Stimulated activated CD4-positive, alpha-beta T cell treated with anti-CD3 and anti-CD28 coated beads, Interleukin-15, amount 100 ng/mL, for 1 hour (primary cell): Measurements from ENCODE around the gene DHRSX.
"Not testable (repeated sequence)": the region's sequence is repeated elsewhere in the genome, so short reads cannot be mapped to it uniquely, and the experiment has no call there.

Source experiments
- DNase-seq, 2 donors: peaks; one replicate each; pipeline ENCODE4 v3.0.0-alpha.2; 2020; ENCODE audit warnings: low read depth in 1 of 2, low spot score in 1 of 2

Gene DHRSX

GRCh38 chrX:2477313-2477712, 23.5 kb downstream of the DHRSX start:
- not testable (repeated sequence) for DNase-seq

DNA sequence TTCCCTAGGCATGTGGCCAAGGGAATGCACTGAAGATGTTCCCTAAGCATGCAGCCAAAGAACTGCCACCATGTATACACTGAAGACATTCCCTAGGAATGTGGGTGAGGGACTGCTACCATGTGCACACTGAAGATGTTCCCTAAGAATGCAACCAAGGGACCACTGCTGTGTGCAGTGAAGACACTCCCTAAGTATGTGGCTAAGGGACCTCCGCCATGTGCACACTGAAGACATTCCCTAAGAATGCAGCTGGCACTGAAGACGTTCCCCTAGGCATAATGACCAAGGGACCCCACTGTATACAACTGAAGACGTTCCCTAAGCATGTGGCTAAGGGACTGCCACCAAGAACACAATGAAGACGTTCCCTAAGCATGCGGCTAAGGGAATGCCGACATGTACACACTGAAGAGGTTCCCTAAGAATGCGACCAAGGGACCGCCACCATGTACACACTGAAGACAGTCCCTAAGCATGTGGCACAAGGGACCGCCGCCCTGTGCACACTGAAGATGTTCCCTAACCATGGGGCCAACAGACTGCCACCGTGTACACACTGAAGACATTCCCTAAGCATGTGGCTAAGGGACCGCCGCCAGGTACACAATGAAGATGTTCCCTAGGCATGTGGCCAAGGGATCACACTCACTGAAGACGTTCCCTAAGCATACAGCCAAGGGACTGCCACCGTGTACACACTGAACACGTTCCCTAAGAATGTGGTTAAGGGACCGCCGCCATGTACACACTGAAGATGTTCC, 25.6 kb downstream of the DHRSX start:
- no peak for DNase-seq

DNA sequence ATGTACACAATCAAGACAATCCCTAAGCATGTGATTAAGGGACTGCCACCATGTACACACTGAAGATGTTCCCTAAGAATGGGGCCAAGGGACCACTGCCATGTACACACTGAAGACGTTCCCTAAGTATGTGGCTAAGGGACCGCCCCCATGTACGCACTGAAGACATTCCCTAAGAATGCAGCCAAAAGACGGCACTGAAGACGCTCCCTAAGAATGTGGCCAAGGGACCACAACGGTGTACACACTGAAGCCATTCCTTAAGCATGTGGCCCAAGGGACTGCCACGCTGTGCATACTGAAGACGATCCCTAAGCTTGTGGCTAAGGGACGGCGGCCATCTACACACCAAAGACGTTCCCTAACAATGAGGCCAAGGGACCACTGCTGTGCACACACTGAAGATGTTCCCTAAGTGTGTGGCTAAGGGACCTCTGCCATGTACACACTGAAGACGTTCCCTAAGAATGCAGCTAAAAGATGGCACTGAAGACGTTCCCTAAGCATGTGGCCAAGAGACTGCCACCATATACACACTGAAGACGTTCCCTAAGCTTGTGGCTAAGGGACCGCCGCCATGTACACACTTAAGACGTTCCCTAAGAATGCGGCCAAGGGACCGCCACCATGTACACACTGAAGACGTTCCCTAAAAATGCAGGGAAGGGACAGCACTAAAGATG, 26.4 kb downstream of the DHRSX start:
- no peak for DNase-seq

GRCh38 chrX:2473064-2473463, 27.7 kb downstream of the DHRSX start:
- DNase-seq, result not testable (repeated sequence)

DNA sequence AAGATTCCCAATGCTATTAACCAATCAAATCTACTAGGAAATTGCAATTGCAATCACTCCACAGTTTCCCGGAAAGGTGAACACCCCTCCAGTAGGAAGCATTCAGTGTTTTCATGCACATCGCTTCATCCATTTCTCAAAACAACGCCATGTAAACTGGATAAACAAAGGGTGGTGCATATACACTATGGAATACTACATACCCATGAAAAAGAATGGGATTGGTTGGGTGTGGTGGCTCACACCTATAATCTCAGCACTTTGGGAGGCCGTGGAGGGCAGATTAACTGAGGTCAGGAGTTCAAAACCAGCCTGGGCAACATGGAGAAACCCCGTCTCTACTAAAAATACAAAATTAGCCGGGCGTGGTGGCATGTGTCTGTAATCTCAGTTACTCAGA, 29.1 kb downstream of the DHRSX start:
- DNase-seq, result no peak

DNA sequence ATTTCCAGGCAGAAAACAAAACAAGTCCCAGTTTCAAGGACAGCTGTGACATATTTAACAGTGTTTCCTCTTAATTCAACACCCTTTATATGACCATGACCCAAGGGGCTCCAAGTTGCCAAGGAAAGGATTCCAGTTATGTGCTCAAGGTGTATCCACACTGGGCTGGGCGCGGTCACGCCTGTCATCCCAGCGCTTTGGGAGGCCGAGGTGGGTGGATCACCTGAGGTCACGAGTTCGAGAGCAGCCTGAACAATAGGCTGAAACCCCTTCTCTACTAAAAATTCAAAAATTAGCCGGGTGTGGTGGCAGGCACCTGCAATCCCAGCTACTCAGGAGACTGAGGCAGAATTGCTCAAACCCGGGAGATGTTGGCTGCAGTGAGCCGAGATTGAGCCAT, 29.6 kb downstream of the DHRSX start:
- not testable (repeated sequence) for DNase-seq

GRCh38 chrX:2469852-2470251, 30.9 kb downstream of the DHRSX start:
- DNase-seq, result not testable (repeated sequence)

- DNase-seq, result no peak
Measured at GRCh38 chrX:2469196-2469685, 31.5 kb downstream of the DHRSX start.

GRCh38 chrX:2468261-2469195, 32.2 kb downstream of the DHRSX start:
- no peak for DNase-seq

GRCh38 chrX:2466876-2467656, 33.7 kb downstream of the DHRSX start:
- no peak for DNase-seq

GRCh38 chrX:2464677-2465166, 36.1 kb downstream of the DHRSX start:
- no peak for DNase-seq

GRCh38 chrX:2463973-2464676, 36.7 kb downstream of the DHRSX start:
- DNase-seq, result no peak

DNA sequence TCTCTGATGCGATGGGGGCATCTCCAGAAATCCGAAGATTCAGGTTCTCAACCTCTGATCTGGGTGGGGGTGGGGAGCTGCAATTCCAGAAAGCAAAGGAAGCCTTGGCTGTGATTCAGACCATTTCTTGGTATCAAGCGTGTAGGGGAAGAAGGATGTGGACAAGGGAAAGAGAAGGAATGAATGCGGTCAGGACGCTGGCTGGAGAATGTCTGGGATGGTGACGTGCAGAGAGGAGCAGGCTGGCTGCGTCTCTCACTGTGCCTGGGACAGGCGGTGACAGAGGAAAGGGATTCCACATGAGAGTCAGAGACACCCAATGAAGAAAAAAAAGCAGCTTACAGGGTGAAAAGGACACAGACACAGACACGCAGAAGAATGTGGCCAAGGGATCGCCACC, 37.3 kb downstream of the DHRSX start:
- not testable (repeated sequence) for DNase-seq

GRCh38 chrX:2462780-2463179, 38.0 kb downstream of the DHRSX start:
- DNase-seq, result no peak

DNA sequence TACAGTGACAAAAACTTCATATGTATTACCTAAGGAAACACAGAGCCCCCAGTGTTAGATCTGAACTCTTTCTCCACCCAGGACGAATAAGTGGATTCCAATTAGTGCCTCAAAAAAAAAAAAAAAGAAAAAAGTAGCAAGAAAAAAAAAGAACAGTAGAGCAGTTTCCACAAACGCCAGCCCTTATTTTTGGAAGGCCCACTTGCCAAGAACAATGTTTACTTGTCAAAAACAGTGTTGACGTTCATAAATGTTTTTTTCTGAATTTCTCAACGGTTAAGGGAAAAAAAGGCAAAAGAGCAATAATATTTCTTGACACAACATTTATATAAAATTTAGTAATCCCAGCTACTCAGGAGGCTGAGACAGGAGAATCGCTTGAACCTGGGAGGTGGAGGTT, 38.7 kb downstream of the DHRSX start:
- no peak for DNase-seq

GRCh38 chrX:2461711-2462016, 39.1 kb downstream of the DHRSX start:
- no peak for DNase-seq

GRCh38 chrX:2460821-2461710, 39.7 kb downstream of the DHRSX start:
- DNase-seq, result not testable (repeated sequence)

- DNase-seq, result not testable (repeated sequence)
Measured at GRCh38 chrX:2460048-2460447, 40.7 kb downstream of the DHRSX start.

GRCh38 chrX:2458309-2458708, 42.5 kb downstream of the DHRSX start:
- no peak for DNase-seq
